H9 (cell line): ENCODE data around the gene TBC1D5. TPM values are rescaled to one million over a fixed set of nuclear protein-coding genes. Genes with fewer than 3 reads are reported as not detected.

Experiments used
- DNase-seq: peaks from one replicate; pipeline ENCODE4 v3.0.0-alpha.2; 2017
- H2AFZ ChIP-seq: one replicate; pipeline ENCODE4 v1.6.1; 2013; ENCODE audit warnings: mild to moderate bottlenecking, low read length, control low read depth, moderate library complexity
- H2AK5ac ChIP-seq: 2 replicates; pipeline ENCODE4 v1.6.1; 2013; ENCODE audit warnings: low read length, control low read depth, mixed read lengths; ENCODE audit not compliant: insufficient read length
- H2BK120ac ChIP-seq: one replicate; pipeline ENCODE4 v1.6.1; 2013; ENCODE audit warnings: low read depth, mild to moderate bottlenecking, low read length, control low read depth, inconsistent platforms; ENCODE audit not compliant: poor library complexity, severe bottlenecking
- H2BK12ac ChIP-seq: 2 replicates; pipeline ENCODE4 v1.6.1; 2013; ENCODE audit warnings: low read length, control low read depth, mixed read lengths, low read depth; ENCODE audit not compliant: insufficient read length
- H2BK15ac ChIP-seq: 2 replicates; pipeline ENCODE4 v1.6.1; 2013; ENCODE audit warnings: low read depth, low read length, control low read depth
- H2BK20ac ChIP-seq: one replicate; pipeline ENCODE4 v1.6.1; 2013; ENCODE audit warnings: low read depth, mild to moderate bottlenecking, low read length, control low read depth, inconsistent platforms; ENCODE audit not compliant: poor library complexity, severe bottlenecking
- H2BK5ac ChIP-seq: 2 replicates; pipeline ENCODE4 v1.6.1; 2013; ENCODE audit warnings: low read length, control low read depth, mixed read lengths; ENCODE audit not compliant: insufficient read length
- H3K14ac ChIP-seq: 2 replicates; pipeline ENCODE4 v1.6.1; 2013; ENCODE audit warnings: low read length, control low read depth; ENCODE audit not compliant: insufficient read depth
- H3K18ac ChIP-seq: 2 replicates; pipeline ENCODE4 v1.6.1; 2013; ENCODE audit warnings: low read depth, mild to moderate bottlenecking, mixed read lengths, low read length, control low read depth; ENCODE audit not compliant: insufficient read length
- H3K23ac ChIP-seq: 2 replicates; pipeline ENCODE4 v1.6.1; 2013; ENCODE audit warnings: low read length, control low read depth, mixed read lengths, low read depth; ENCODE audit not compliant: insufficient read length
- H3K23me2 ChIP-seq: 2 replicates; pipeline ENCODE4 v1.6.1; 2013; ENCODE audit warnings: low read depth, mild to moderate bottlenecking, mixed read lengths, low read length, control low read depth; ENCODE audit not compliant: insufficient read length, poor library complexity, severe bottlenecking
- H3K27ac ChIP-seq: 2 replicates; pipeline ENCODE4 v1.5.1; 2013; ENCODE audit warnings: low read length, control low read depth, mixed read lengths, low read depth; ENCODE audit not compliant: insufficient read length
- H3K27me3 ChIP-seq: 2 replicates; pipeline ENCODE4 v1.6.1; 2013; ENCODE audit warnings: low read length, control low read depth, inconsistent platforms; ENCODE audit not compliant: insufficient read depth
- H3K4ac ChIP-seq: 2 replicates; pipeline ENCODE4 v1.6.1; 2013; ENCODE audit warnings: low read depth, mild to moderate bottlenecking, control low read depth, inconsistent platforms, low read length, moderate library complexity
- H3K4me1 ChIP-seq: 2 replicates; pipeline ENCODE4 v1.6.1; 2013; ENCODE audit warnings: low read length, control low read depth, inconsistent platforms; ENCODE audit not compliant: insufficient read depth
- H3K4me2 ChIP-seq: 2 replicates; pipeline ENCODE4 v1.6.1; 2013; ENCODE audit warnings: low read length, control low read depth, mixed read lengths; ENCODE audit not compliant: insufficient read length, insufficient read depth
- H3K56ac ChIP-seq: 2 replicates; pipeline ENCODE4 v1.6.1; 2013; ENCODE audit warnings: low read depth, mild to moderate bottlenecking, mixed read lengths, low read length, control low read depth; ENCODE audit not compliant: insufficient read length
- H3K79me1 ChIP-seq: 2 replicates; pipeline ENCODE4 v1.6.1; 2013; ENCODE audit warnings: low read depth, mild to moderate bottlenecking, moderate library complexity, low read length, control low read depth, inconsistent platforms; ENCODE audit not compliant: insufficient read depth, poor library complexity, severe bottlenecking
- H3K79me2 ChIP-seq: 2 replicates; pipeline ENCODE4 v1.6.1; 2013; ENCODE audit warnings: low read length, control low read depth, inconsistent platforms; ENCODE audit not compliant: insufficient read depth
- H3K9ac ChIP-seq: 2 replicates; pipeline ENCODE4 v1.6.1; 2013; ENCODE audit warnings: low read length, control low read depth, mixed read lengths; ENCODE audit not compliant: insufficient read length; ENCODE audit errors: extremely low read depth
- H3K9me3 ChIP-seq: one replicate; pipeline ENCODE4 v1.6.1; 2013; ENCODE audit warnings: low read depth, low read length, inconsistent platforms; ENCODE audit not compliant: control insufficient read depth
- H3T11ph ChIP-seq: one replicate; pipeline ENCODE4 v1.6.1; 2013; ENCODE audit warnings: mild to moderate bottlenecking, low read length, control low read depth, inconsistent platforms
- H4K20me1 ChIP-seq: one replicate; pipeline ENCODE4 v1.6.1; 2013; ENCODE audit not compliant: control insufficient read depth, insufficient read length, insufficient read depth
- H4K5ac ChIP-seq: 2 replicates; pipeline ENCODE4 v1.6.1; 2013; ENCODE audit warnings: low read depth, mild to moderate bottlenecking, mixed read lengths, low read length, control low read depth; ENCODE audit not compliant: insufficient read length
- H4K8ac ChIP-seq: replicated peaks from 2 replicates; pipeline ENCODE4 v1.6.1; 2013; ENCODE audit warnings: low read length, control low read depth, mixed read lengths, low read depth; ENCODE audit not compliant: insufficient read length
- H4K91ac ChIP-seq: 2 replicates; pipeline ENCODE4 v1.6.1; 2013; ENCODE audit warnings: low read depth, mild to moderate bottlenecking, moderate library complexity, mixed read lengths, low read length, control low read depth; ENCODE audit not compliant: insufficient read length
- H3K27ac Mint-ChIP-seq, 3 experiments: 2 replicates in 2 of 3; 3 replicates in 1 of 3; pipeline ENCODE4 v1.8.0; 2020 to 2021; ENCODE audit warnings: mixed read lengths in 3 of 3, mild to moderate bottlenecking in 1 of 3, moderate library complexity in 1 of 3
- H3K27me3 Mint-ChIP-seq: 2 replicates; pipeline ENCODE4 v1.8.0; 2021; ENCODE audit warnings: low read depth, mild to moderate bottlenecking, moderate library complexity, mixed read lengths
- H3K36me3 Mint-ChIP-seq, 3 experiments: 2 replicates in 2 of 3; 3 replicates in 1 of 3; pipeline ENCODE4 v1.8.0; 2020 to 2021; ENCODE audit warnings: low read depth in 3 of 3, mixed read lengths in 3 of 3; ENCODE audit not compliant: insufficient read depth in 1 of 3
- H3K4me1 Mint-ChIP-seq, 2 experiments: 2 replicates each; pipeline ENCODE4 v1.8.0; 2020; ENCODE audit warnings: mixed read lengths in 2 of 2
- H3K4me3 Mint-ChIP-seq, 2 experiments: 2 replicates in 1 of 2; 3 replicates in 1 of 2; pipeline ENCODE4 v1.8.0; 2020 to 2021; ENCODE audit warnings: mild to moderate bottlenecking in 2 of 2, mixed read lengths in 2 of 2, moderate library complexity in 1 of 2
- H3K9me3 Mint-ChIP-seq, 2 experiments: 2 replicates in 1 of 2; 3 replicates in 1 of 2; pipeline ENCODE4 v1.8.0; 2020; ENCODE audit warnings: mild to moderate bottlenecking in 2 of 2, mixed read lengths in 2 of 2, moderate library complexity in 1 of 2
- CTCF ChIP-seq: fragments of 200-600 bp; sonication (generic); conservative IDR thresholded peaks from 3 replicates; pipeline ENCODE4 v1.8.0; 2021; ENCODE audit warnings: antibody characterized with exemption, mild to moderate bottlenecking
- WGBS: extraction: QIAGEN DNeasy Blood & Tissue Kit; methylation state at CpG from one replicate; pipeline ENCODE4 v1.1.7; 2013; ENCODE audit warnings: missing lambda C conversion rate, low lambda C conversion rate, mixed read lengths; ENCODE audit not compliant: insufficient read length; ENCODE audit errors: extremely low coverage; 5-methylcytosine and 5-hydroxymethylcytosine counted together
- total RNA-seq: library from RNA; stranded (reverse); gene quantifications from 2 replicates; pipeline ENCODE4 v1.2.1, GENCODE V29; 2021

The TBC1D5 gene
- total RNA-seq, 1 experiment from 2014 or later, result 25.0 TPM

- Mint-ChIP-seq H3K4me3 (no peak overlapping the region), H3K9me3 (no peaks in the 10 kb centered on the region), H3K27me3 (no peaks in the 10 kb centered on the region), H3K4me1 (peaks cover 11 to 18% of the 10 kb centered on the region in 2 experiments), H3K36me3 (no peaks in the 10 kb centered on the region), H3K27ac (peak overlapping the region in 1 of 3 experiments; percentile 12; a peak in 1 of 7 replicates)
- Histone ChIP-seq H2AFZ (no peak overlapping the region), H4K8ac (no peak overlapping the region), H3K79me2 (no peaks in the 10 kb centered on the region), H3K27me3 (no peaks in the 10 kb centered on the region), H3K23me2 (no peaks in the 10 kb centered on the region), H3K4me2 (no peak overlapping the region), H2BK15ac (no peak overlapping the region), H3K9ac (no peak overlapping the region), H3K18ac (no peak overlapping the region), H3K4ac (no peak overlapping the region), H3K27ac (no peak overlapping the region), H3K14ac (no peak overlapping the region), H2BK20ac (no peak overlapping the region), H2BK12ac (no peak overlapping the region), H2BK5ac (no peak overlapping the region), H2AK5ac (no peak overlapping the region), H3K4me1 (no peaks in the 10 kb centered on the region), H4K91ac (no peak overlapping the region), H3K9me3 (no peaks in the 10 kb centered on the region), H3K56ac (no peak overlapping the region), H3K23ac (no peak overlapping the region), H3T11ph (no peak overlapping the region), H2BK120ac (no peak overlapping the region), H3K79me1 (no peaks in the 10 kb centered on the region), H4K5ac (no peak overlapping the region), H4K20me1 (no peaks in the 10 kb centered on the region)
- no peak for TF ChIP-seq CTCF
- no CpG with 5 or more reads among the region's 2 CpGs for WGBS
- no peak for DNase-seq
These were observed 337.9 kb downstream of the TBC1D5 start for GRCh38 chr3:17404548-17404947.
